Stomach (tissue), 4 donors: ENCODE measurements around the gene RPL4.

Experiments used
- CTCF ChIP-seq, 7 experiments: fragments of 450-650 bp in 4 of 7; fragments of 200-600 bp in 3 of 7; sonication (generic) in 3 of 7; IDR thresholded peaks; one replicate each; pipeline ENCODE4 v1.5.1; 2016 to 2019; ENCODE audit warnings: antibody characterized with exemption in 7 of 7, control low read depth in 2 of 7, mild to moderate bottlenecking in 1 of 7
- POLR2AphosphoS5 ChIP-seq, 3 donors: sonication (generic); formaldehyde crosslinking; IDR thresholded peaks; one replicate each; pipeline ENCODE4 v1.6.1; 2016; ENCODE audit warnings: antibody characterized with exemption in 3 of 3

GRCh38 chr15:66491846-66492245 lies 12.8 kb downstream of the RPL4 start:
- TF ChIP-seq POLR2AphosphoS5 (IDR thresholded peaks at IDR 0.05) (no peak), CTCF (IDR thresholded peaks at IDR 0.05) (no peak)
